PC-3 (cell line): ENCODE measurements around the gene MGA. TPM values are rescaled to one million over a fixed set of nuclear protein-coding genes. Genes with fewer than 3 reads are reported as not detected.

ENCODE experiments used
- ATAC-seq: fragments of 200-7000 bp; cut with Tn5 transposase; 2 replicates; pipeline ENCODE4 v1.9.1; 2020; ENCODE audit warnings: mild to moderate bottlenecking, moderate library complexity
- BruUV-seq: library from RNA; stranded (reverse); fragments of 400-500 nt; replicated peaks from 2 replicates; lab custom pipeline; 2021; lab: Mats Ljungman, UMichigan
- CTCF ChIA-PET: fragments of 300-600 bp; sonication (Branson Sonifier 250); formaldehyde crosslinking; loops from one replicate; lab custom pipeline; 2022; ENCODE audit warnings: antibody characterized with exemption; lab: Charles Lee
- POLR2A ChIA-PET: fragments of 300-600 bp; sonication (Branson Sonifier 250); formaldehyde crosslinking; loops from one replicate; lab custom pipeline; 2022; ENCODE audit warnings: antibody characterized with exemption; ENCODE audit not compliant: unreplicated experiment; lab: Charles Lee
- DNase-seq: peaks from one replicate; pipeline ENCODE4 v3.0.0-alpha.2; 2015
- H2AFZ ChIP-seq: fragments of 300-600 bp; sonication (generic); 2 replicates; pipeline ENCODE4 v1.6.0; 2016; ENCODE audit warnings: antibody characterized with exemption, low read length
- H3F3A ChIP-seq: fragments of 300-600 bp; sonication (generic); one replicate; pipeline ENCODE4 v1.6.0; 2017; ENCODE audit warnings: antibody characterized with exemption, low read length, control low read depth, mild to moderate bottlenecking; ENCODE audit not compliant: unreplicated experiment
- H3K27ac ChIP-seq: fragments of 300-600 bp; sonication (generic); 2 replicates; pipeline ENCODE4 v1.5.1; 2016; ENCODE audit warnings: mild to moderate bottlenecking, low read length
- H3K27me3 ChIP-seq: fragments of 300-600 bp; sonication (generic); 2 replicates; pipeline ENCODE4 v1.6.1; 2016; ENCODE audit warnings: low read length, mixed read lengths
- H3K36me3 ChIP-seq: fragments of 300-600 bp; sonication (generic); 2 replicates; pipeline ENCODE4 v1.6.1; 2016; ENCODE audit warnings: low read depth, mixed run types, low read length, mixed read lengths
- H3K4me1 ChIP-seq: fragments of 300-600 bp; sonication (generic); 2 replicates; pipeline ENCODE4 v1.5.1; 2016; ENCODE audit warnings: low read length; ENCODE audit not compliant: insufficient read depth
- H3K4me2 ChIP-seq: fragments of 300-600 bp; sonication (generic); 2 replicates; pipeline ENCODE4 v1.6.0; 2016; ENCODE audit warnings: low read length
- H3K4me3 ChIP-seq: fragments of 300-600 bp; sonication (generic); 2 replicates; pipeline ENCODE4 v1.5.1; 2016; ENCODE audit warnings: mild to moderate bottlenecking, low read length, mixed read lengths
- H3K79me2 ChIP-seq: fragments of 300-600 bp; sonication (generic); 2 replicates; pipeline ENCODE4 v1.6.1; 2017; ENCODE audit warnings: low read length, mixed read lengths
- H3K9ac ChIP-seq: fragments of 300-600 bp; sonication (generic); 2 replicates; pipeline ENCODE4 v1.6.0; 2016; ENCODE audit warnings: mild to moderate bottlenecking, low read length
- H3K9me2 ChIP-seq: fragments of 300-600 bp; sonication (generic); replicated peaks from 2 replicates; pipeline ENCODE4 v1.6.1; 2016; ENCODE audit warnings: mixed run types, low read length, mixed read lengths
- H3K9me3 ChIP-seq: fragments of 300-600 bp; sonication (generic); 2 replicates; pipeline ENCODE4 v1.6.1; 2016; ENCODE audit warnings: low read length, mixed read lengths
- H4K20me1 ChIP-seq: fragments of 300-600 bp; sonication (generic); 2 replicates; pipeline ENCODE4 v1.6.1; 2016; ENCODE audit warnings: low read length, mixed read lengths
- CTCF ChIP-seq: fragments of 300-600 bp; sonication (generic); conservative IDR thresholded peaks from 2 replicates; pipeline ENCODE4 v1.5.1; 2017; ENCODE audit warnings: antibody characterized with exemption, low read depth, mild to moderate bottlenecking, low read length
- EZH2 ChIP-seq: fragments of 300-600 bp; sonication (generic); IDR thresholded peaks from one replicate; pipeline ENCODE4 v1.6.1; 2017; ENCODE audit warnings: antibody characterized with exemption, mild to moderate bottlenecking, low read length; ENCODE audit not compliant: unreplicated experiment
- EZH2phosphoT487 ChIP-seq: fragments of 300-600 bp; sonication (generic); IDR thresholded peaks from 2 replicates; pipeline ENCODE4 v1.6.1; 2018; ENCODE audit warnings: mild to moderate bottlenecking, antibody characterized with exemption, low read length, borderline replicate concordance
- intact Hi-C: fragments of 100-400 bp; cut with micrococcal nuclease; formaldehyde crosslinking; loops from 2 replicates; pipeline ENCODE4 v1.9.0; 2023
- microRNA-seq: library from miRNA; unstranded; fragments of <30 nt; microRNA quantifications from one replicate; pipeline ENCODE4 v1.1.0, GENCODE V29; 2020; ENCODE audit not compliant: unreplicated experiment
- total RNA-seq: library from RNA; depleted of rRNA; stranded (reverse); fragments of >200 nt; gene quantifications from 2 replicates; pipeline ENCODE4 v1.2.3, GENCODE V29; 2014; rRNA removed

The MGA gene
- total RNA-seq, 1 experiment from 2014 or later, result 21.2 TPM

DNA sequence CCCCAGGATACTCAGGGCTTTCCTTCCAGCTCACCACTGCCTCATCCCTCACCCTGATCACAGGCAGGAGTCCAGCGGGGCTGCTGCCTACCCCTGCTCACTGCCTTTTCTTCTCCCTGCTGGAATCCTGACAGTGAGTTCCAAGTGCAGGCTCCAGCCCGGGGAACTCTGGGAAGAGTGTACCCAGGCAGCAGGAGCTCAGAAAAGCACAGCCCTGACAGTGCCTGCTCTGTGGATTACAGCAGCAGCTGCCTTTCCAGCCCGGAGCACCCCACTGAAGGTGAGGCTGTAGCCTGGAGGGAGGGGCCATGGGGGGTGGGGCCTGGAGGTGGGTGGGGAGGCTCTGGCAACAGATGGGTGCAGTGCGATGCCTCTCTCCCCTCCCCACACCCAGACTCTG lies 161.6 kb downstream of the MGA start:
- H3K9me2 ChIP-seq, result no peaks in the 10 kb centered on the region
- no peak overlapping the region for H3K4me3 ChIP-seq
- no peaks in the 10 kb centered on the region for H3K79me2 ChIP-seq
- ATAC-seq (no peak), DNase-seq (no peak)
- H3K27ac ChIP-seq, result no peak overlapping the region
- CTCF ChIA-PET, result no interaction called here
- H3K27me3 ChIP-seq, result no peaks in the 10 kb centered on the region
- no peaks in the 10 kb centered on the region for H3K4me1 ChIP-seq
- TF ChIP-seq CTCF (no peak), EZH2 (no peak), EZH2phosphoT487 (no peak)
- intact Hi-C loops, result loop anchor here (10.0 kb wide), 1 partner anchor 153 kb away; the partner anchor contains the start of gene EHD4
- no peaks in the 10 kb centered on the region for H3K9me3 ChIP-seq
- POLR2A ChIA-PET, result no interaction called here
- no peak overlapping the region for H3K9ac ChIP-seq
- no peaks in the 10 kb centered on the region for H3F3A ChIP-seq
- H2AFZ ChIP-seq, result no peak overlapping the region
- no TSS peak for BruUV-seq
- no peak overlapping the region for H3K4me2 ChIP-seq
- no peaks in the 10 kb centered on the region for H4K20me1 ChIP-seq
- H3K36me3 ChIP-seq, result peaks cover 23% of the 10 kb centered on the region

GRCh38 chr15:41822471-41822870 lies 162.3 kb downstream of the MGA start:
- Histone ChIP-seq H4K20me1 (no peaks in the 10 kb centered on the region), H3K4me3 (no peak overlapping the region), H3K9ac (no peak overlapping the region), H3F3A (no peaks in the 10 kb centered on the region), H3K9me3 (no peaks in the 10 kb centered on the region), H3K27me3 (no peaks in the 10 kb centered on the region), H3K36me3 (peaks cover 21% of the 10 kb centered on the region), H3K79me2 (no peaks in the 10 kb centered on the region), H3K9me2 (no peaks in the 10 kb centered on the region), H3K4me2 (no peak overlapping the region), H3K4me1 (peaks cover 3% of the 10 kb centered on the region; the same call in 1 of the 2 replicates), H2AFZ (no peak overlapping the region), H3K27ac (no peak overlapping the region)
- DNase-seq (no peak), ATAC-seq (no peak)
- no TSS peak for BruUV-seq
- ChIA-PET CTCF (no interaction called here), POLR2A (interaction anchor here (0.5 kb wide), 1 partner anchor 661 kb away, joined by 4 read pairs; no protein-coding TSS in a partner anchor)
- TF ChIP-seq CTCF (no peak), EZH2 (no peak), EZH2phosphoT487 (no peak)
- intact Hi-C loops, result loop anchor here (10.0 kb wide), 1 partner anchor 152 kb away; the partner anchor contains the start of gene EHD4

Small RNAs within 50 kb of the gene (microRNA-seq; reads per million reads assigned to microRNA genes)
- gene MIR626, result not detected

Other genes with a start within 250 kb of the MGA start
- gene RTF1, start 243.3 kb upstream of the MGA start, total RNA-seq, result 20.2 and 25.9 TPM in 2 replicates
- 7.8 and 16.8 TPM in 2 replicates for gene ITPKA, start 166.5 kb upstream of the MGA start, total RNA-seq
- gene LTK, start 146.6 kb upstream of the MGA start, total RNA-seq, result 0.07 and 0.29 TPM in 2 replicates
- 28.4 and 51.1 TPM in 2 replicates for gene RPAP1, start 116.1 kb upstream of the MGA start, total RNA-seq
- gene TYRO3, start 101.2 kb upstream of the MGA start, total RNA-seq, result 20.0 and 23.5 TPM in 2 replicates
- gene MAPKBP1, start 114.1 kb downstream of the MGA start, total RNA-seq, result 23.8 and 29.1 TPM in 2 replicates
- 8.1 and 13.7 TPM in 2 replicates for gene JMJD7, start 167.7 kb downstream of the MGA start, total RNA-seq
- 7.0 and 12.2 TPM in 2 replicates for gene PLA2G4B, start 178.4 kb downstream of the MGA start, total RNA-seq
- 0.84 and 0.98 TPM in 2 replicates for gene SPTBN5, start 233.6 kb downstream of the MGA start, total RNA-seq